NCI-H2081 treated with DMSO at 0.1 percent for 48 hours (cell line): ENCODE measurements around the gene UNC45B.
"Not testable (repeated sequence)": the region's sequence is repeated elsewhere in the genome, so short reads cannot be mapped to it uniquely, and the experiment has no call there.

Source experiments
- DNase-seq: peaks from one replicate; lab custom pipeline; 2025; lab: John Stamatoyannopoulos, UW

The UNC45B gene

GRCh38 chr17:35172321-35172720, 24.7 kb downstream of the UNC45B start:
- DNase-seq = not testable (repeated sequence)

GRCh38 chr17:35174835-35175334, 27.3 kb downstream of the UNC45B start:
- DNase-seq = no peak

GRCh38 chr17:35175638-35176415, 28.2 kb downstream of the UNC45B start:
- DNase-seq = no peak

- DNase-seq = no peak
Observed at GRCh38 chr17:35176897-35177296, 29.3 kb downstream of the UNC45B start.

- DNase-seq = not testable (repeated sequence)
Observed at GRCh38 chr17:35179379-35179778, 31.8 kb downstream of the UNC45B start.

- DNase-seq = no peak
Observed at GRCh38 chr17:35183332-35183731, 35.7 kb downstream of the UNC45B start.

- DNase-seq = no peak
Observed at GRCh38 chr17:35184274-35184673, 36.7 kb downstream of the UNC45B start.

GRCh38 chr17:35185849-35186248, 38.2 kb downstream of the UNC45B start:
- DNase-seq = no peak

- DNase-seq = no peak
Observed at GRCh38 chr17:35187481-35187880, 39.9 kb downstream of the UNC45B start.

GRCh38 chr17:35188111-35188510, 40.5 kb downstream of the UNC45B start:
- DNase-seq = no peak

- no peak for DNase-seq
Observed at GRCh38 chr17:35189291-35189690, 41.7 kb downstream of the UNC45B start.

GRCh38 chr17:35191001-35191695, 43.5 kb downstream of the UNC45B start:
- no peak for DNase-seq

- no peak for DNase-seq
Observed at GRCh38 chr17:35192708-35193107, 45.1 kb downstream of the UNC45B start.

GRCh38 chr17:35194001-35194400, 46.4 kb downstream of the UNC45B start, which contains the start of gene SLC35G3:
SLC35G3 (minus strand) TSS chr17:35194393; CDS start chr17:35194307, 86 bp downstream.
- DNase-seq = not testable (repeated sequence)

GRCh38 chr17:35195062-35195461, 47.4 kb downstream of the UNC45B start:
- not testable (repeated sequence) for DNase-seq

- DNase-seq = not testable (repeated sequence)
Observed at GRCh38 chr17:35202582-35202981, 55.0 kb downstream of the UNC45B start.

- DNase-seq = no peak
Observed at GRCh38 chr17:35210741-35211140, 63.1 kb downstream of the UNC45B start.

GRCh38 chr17:35212668-35213067, 65.1 kb downstream of the UNC45B start:
- no peak for DNase-seq

- DNase-seq = no peak
Observed at GRCh38 chr17:35213412-35213940, 65.9 kb downstream of the UNC45B start.

- DNase-seq = no peak
Observed at GRCh38 chr17:35214192-35214591, 66.6 kb downstream of the UNC45B start.

- DNase-seq = no peak
Observed at GRCh38 chr17:35214631-35215273, 67.1 kb downstream of the UNC45B start.

- no peak for DNase-seq
Observed at GRCh38 chr17:35217107-35217506, 69.5 kb downstream of the UNC45B start.
